Measurements from ENCODE around the gene DMAP1.

Gene DMAP1

GRCh38 chr1:44237721-44238457, 24.6 kb downstream of the DMAP1 start:
- Histone ChIP-seq H3K36me3 (ENCODE audit: control insufficient read depth in 2 of 2, insufficient read depth in 1 of 2, low read length in 2 of 2) (peaks cover 0 to 26% of the 10 kb centered on the region in 2 experiments; a peak in 2 of 3 replicates), H3K27ac (ENCODE audit: extremely low read depth, low read depth, low read length) (peak overlapping the region; percentile 58; the same call in 1 of the 2 replicates)
- CTCF ChIA-PET: interaction anchor here (0.5 kb wide), 1 partner anchor 248 kb away, joined by 4 read pairs; no protein-coding TSS in a partner anchor
- TF ChIP-seq ZSCAN4 (tag by site-specific recombination; IDR thresholded peaks at IDR 0.05) (peak; percentile 72; the same call in 1 of the 2 replicates), ZNF133 (tag by site-specific recombination; IDR thresholded peaks at IDR 0.05) (0 out of 2 replicates have a peak, but pooled peaks have one; percentile 8), ZNF558 (tag by site-specific recombination; IDR thresholded peaks at IDR 0.05) (no peak), ZFP37 (tag by site-specific recombination; IDR thresholded peaks at IDR 0.05) (0 out of 2 replicates have a peak, but pooled peaks have one; percentile 20), ZBTB1 (tag by site-specific recombination; IDR thresholded peaks at IDR 0.05) (0 out of 2 replicates have a peak, but pooled peaks have one; percentile 41), ZNF211 (tag by site-specific recombination; IDR thresholded peaks at IDR 0.05; ENCODE audit: low read depth) (no peak), GLI4 (tag by site-specific recombination; IDR thresholded peaks at IDR 0.05) (no peak), ZNF501 (tag by site-specific recombination; IDR thresholded peaks at IDR 0.05) (peak; percentile 94), ZNF555 (tag by site-specific recombination; conservative IDR thresholded peaks at IDR 0.05) (no peak), ZNF658 (tag by site-specific recombination; IDR thresholded peaks at IDR 0.05) (no peak), TRIM28 (IDR thresholded peaks at IDR 0.05; ENCODE audit: borderline replicate concordance, low read length) (peak; percentile 89), ZNF202 (tag by site-specific recombination; IDR thresholded peaks at IDR 0.05; ENCODE audit: borderline replicate concordance) (no peak), HOXC10 (CRISPR knock-in tag; IDR thresholded peaks at IDR 0.05) (no peak), KLF8 (tag by site-specific recombination; IDR thresholded peaks at IDR 0.05) (peak; percentile 76; the same call in 1 of the 2 replicates), FEZF1 (tag by site-specific recombination; IDR thresholded peaks at IDR 0.05) (peak; percentile 82), INSM2 (tag by site-specific recombination; IDR thresholded peaks at IDR 0.05) (peak; percentile 68; the same call in 1 of the 2 replicates), REST (tag by site-specific recombination; IDR thresholded peaks at IDR 0.05) (no peak), PRDM10 (tag by site-specific recombination; IDR thresholded peaks at IDR 0.05) (peak; percentile 99), PRDM1 (tag by site-specific recombination; IDR thresholded peaks at IDR 0.05) (no peak), SP2 (tag by site-specific recombination; IDR thresholded peaks at IDR 0.05) (peak; percentile 91), ZNF639 (tag by site-specific recombination; IDR thresholded peaks at IDR 0.05) (peak; percentile 83), ZNF529 (tag by site-specific recombination; IDR thresholded peaks at IDR 0.05; ENCODE audit: insufficient replicate concordance) (no peak), ZBTB20 (tag by site-specific recombination; IDR thresholded peaks at IDR 0.05) (no peak; the same call in 1 of the 2 replicates), REPIN1 (tag by site-specific recombination; IDR thresholded peaks at IDR 0.05; ENCODE audit: low read depth) (no peak), ZNF114 (tag by site-specific recombination; IDR thresholded peaks at IDR 0.05) (no peak), ZNF23 (tag by site-specific recombination; IDR thresholded peaks at IDR 0.05; ENCODE audit: borderline replicate concordance) (no peak), HOXA7 (CRISPR knock-in tag; IDR thresholded peaks at IDR 0.05; ENCODE audit: borderline replicate concordance) (no peak)

More at GRCh38 chr1:44237721-44238457, 24.6 kb downstream of the DMAP1 start:
- POLR2A ChIA-PET: no interaction called here
- peaks cover 19% of the 10 kb centered on the region for H3K4me1 ChIP-seq (ENCODE audit: control insufficient read depth, insufficient read depth, low read length)
- no peak overlapping the region for H3K4me3 ChIP-seq (ENCODE audit: low read depth, low read length)
- no peaks in the 10 kb centered on the region for H3K9me3 ChIP-seq (ENCODE audit: control insufficient read depth, insufficient read depth, low read depth, low read length)

All from HEK293 (cell line).